HEK293T (cell line): ENCODE data around the gene MARVELD1.

Experiments used
- CTCF ChIA-PET: fragments of 350-600 bp; formaldehyde crosslinking; extraction: SDS; loops from one replicate; lab custom pipeline; 2021; ENCODE audit warnings: antibody characterized with exemption, inconsistent platforms; lab: Yijun Ruan, JAX
- POLR2A ChIA-PET: fragments of 350-600 bp; formaldehyde crosslinking; extraction: SDS; loops from one replicate; lab custom pipeline; 2020; ENCODE audit warnings: antibody characterized with exemption, inconsistent platforms; lab: Yijun Ruan, JAX
- DNase-seq: peaks from one replicate; pipeline ENCODE4 v3.0.0; 2012; ENCODE audit warnings: mixed read lengths; ENCODE audit errors: extremely low spot score
- ARNT ChIP-seq: fragments of 450-650 bp; IDR thresholded peaks from 2 replicates; pipeline ENCODE4 v1.6.1; 2017; ENCODE audit warnings: mild to moderate bottlenecking
- BHLHE40 ChIP-seq: fragments of 450-650 bp; IDR thresholded peaks from 2 replicates; pipeline ENCODE4 v1.6.1; 2016; ENCODE audit warnings: mild to moderate bottlenecking, moderate library complexity, borderline replicate concordance
- CTBP1 ChIP-seq: fragments of 450-650 bp; IDR thresholded peaks from 2 replicates; pipeline ENCODE4 v1.6.1; 2016; ENCODE audit warnings: borderline replicate concordance
- ELF4 ChIP-seq: fragments of 450-650 bp; IDR thresholded peaks from 2 replicates; pipeline ENCODE4 v1.6.1; 2017; ENCODE audit warnings: antibody characterized with exemption
- FOXA1 ChIP-seq: fragments of 450-650 bp; IDR thresholded peaks from 2 replicates; pipeline ENCODE4 v1.6.1; 2016; ENCODE audit warnings: mild to moderate bottlenecking
- FOXK2 ChIP-seq: fragments of 450-650 bp; IDR thresholded peaks from 2 replicates; pipeline ENCODE4 v1.6.1; 2016; ENCODE audit warnings: mild to moderate bottlenecking
- FOXM1 ChIP-seq: fragments of 450-650 bp; IDR thresholded peaks from 2 replicates; pipeline ENCODE4 v1.6.1; 2017; ENCODE audit warnings: mild to moderate bottlenecking, borderline replicate concordance
- HDGF ChIP-seq: fragments of 450-650 bp; IDR thresholded peaks from 2 replicates; pipeline ENCODE4 v1.6.1; 2017; ENCODE audit warnings: antibody characterized with exemption, borderline replicate concordance
- L3MBTL2 ChIP-seq: fragments of 450-650 bp; conservative IDR thresholded peaks from 2 replicates; pipeline ENCODE4 v1.6.1; 2016; ENCODE audit warnings: mild to moderate bottlenecking
- LEF1 ChIP-seq: fragments of 450-650 bp; IDR thresholded peaks from 2 replicates; pipeline ENCODE4 v1.6.1; 2017; ENCODE audit warnings: mild to moderate bottlenecking, borderline replicate concordance
- NFRKB ChIP-seq: fragments of 450-650 bp; IDR thresholded peaks from 2 replicates; pipeline ENCODE4 v1.6.1; 2016; ENCODE audit warnings: mild to moderate bottlenecking, moderate library complexity
- PKNOX1 ChIP-seq: fragments of 450-650 bp; IDR thresholded peaks from 2 replicates; pipeline ENCODE4 v1.6.1; 2016
- SP1 ChIP-seq: fragments of 450-650 bp; IDR thresholded peaks from 2 replicates; pipeline ENCODE4 v1.6.1; 2017
- SUZ12 ChIP-seq: fragments of 450-650 bp; IDR thresholded peaks from 2 replicates; pipeline ENCODE4 v1.6.1; 2016; ENCODE audit warnings: mild to moderate bottlenecking
- TARDBP ChIP-seq: fragments of 450-650 bp; IDR thresholded peaks from 2 replicates; pipeline ENCODE4 v1.6.1; 2016
- ZNF384 ChIP-seq: fragments of 450-650 bp; IDR thresholded peaks from 2 replicates; pipeline ENCODE4 v1.6.1; 2016

MARVELD1 gene

DNA sequence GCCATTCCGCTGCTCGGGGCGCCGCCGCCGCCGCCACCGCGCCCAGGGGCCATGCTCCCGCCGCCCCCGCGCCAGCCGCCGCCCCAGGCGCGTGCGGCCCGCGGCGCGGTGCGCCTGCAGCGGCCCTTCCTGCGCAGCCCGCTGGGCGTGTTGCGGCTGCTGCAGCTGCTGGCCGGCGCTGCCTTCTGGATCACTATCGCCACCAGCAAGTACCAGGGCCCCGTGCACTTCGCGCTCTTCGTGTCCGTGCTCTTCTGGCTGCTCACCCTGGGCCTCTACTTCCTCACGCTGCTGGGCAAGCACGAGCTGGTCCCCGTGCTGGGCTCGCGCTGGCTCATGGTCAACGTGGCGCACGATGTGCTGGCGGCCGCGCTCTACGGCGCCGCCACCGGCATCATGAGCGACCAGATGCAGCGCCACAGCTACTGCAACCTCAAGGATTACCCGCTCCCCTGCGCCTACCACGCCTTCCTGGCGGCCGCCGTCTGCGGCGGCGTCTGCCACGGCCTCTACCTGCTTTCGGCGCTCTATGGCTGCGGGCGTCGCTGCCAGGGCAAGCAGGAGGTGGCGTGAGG lies 383 bp downstream of the MARVELD1 start:
- ChIA-PET CTCF (interaction anchor here (0.6 to 2.1 kb wide), 6 partner anchors 9 to 358 kb away, joined by 3 to 13 read pairs (median 4); no protein-coding TSS in a partner anchor), POLR2A (interaction anchor here (0.7 to 4.2 kb wide), 15 partner anchors 9 to 139 kb away, joined by 3 to 63 read pairs (median 5); partner anchors contain the start of genes AVPI1, PI4K2A and ZFYVE27)
- TF ChIP-seq SUZ12 (no peak), SP1 (no peak), BHLHE40 (no peak), ELF4 (no peak), CTBP1 (no peak), PKNOX1 (no peak), NFRKB (no peak), LEF1 (no peak), L3MBTL2 (peak; percentile 94), ARNT (0 out of 2 replicates have a peak, but pooled peaks have one; percentile 14), FOXK2 (no peak), ZNF384 (no peak), TARDBP (no peak), FOXA1 (no peak), FOXM1 (peak; percentile 8; the same call in 1 of the 2 replicates), HDGF (no peak)
- DNase-seq = peak; percentile 78

- TF ChIP-seq L3MBTL2 (no peak), LEF1 (no peak), NFRKB (no peak), CTBP1 (no peak), HDGF (no peak), ARNT (no peak), PKNOX1 (no peak), SP1 (no peak), TARDBP (no peak), BHLHE40 (no peak), FOXM1 (no peak)
- DNase-seq = peak; percentile 69
- ChIA-PET CTCF (interaction anchor here (0.6 to 2.1 kb wide), 4 partner anchors 9 to 359 kb away, joined by 3 to 13 read pairs (median 4); no protein-coding TSS in a partner anchor), POLR2A (interaction anchor here (0.7 to 4.2 kb wide), 14 partner anchors 10 to 138 kb away, joined by 3 to 63 read pairs (median 6); partner anchors contain the start of genes AVPI1, PI4K2A and ZFYVE27)
Measured at GRCh38 chr10:97714401-97715258, 1.1 kb downstream of the MARVELD1 start.

DNA sequence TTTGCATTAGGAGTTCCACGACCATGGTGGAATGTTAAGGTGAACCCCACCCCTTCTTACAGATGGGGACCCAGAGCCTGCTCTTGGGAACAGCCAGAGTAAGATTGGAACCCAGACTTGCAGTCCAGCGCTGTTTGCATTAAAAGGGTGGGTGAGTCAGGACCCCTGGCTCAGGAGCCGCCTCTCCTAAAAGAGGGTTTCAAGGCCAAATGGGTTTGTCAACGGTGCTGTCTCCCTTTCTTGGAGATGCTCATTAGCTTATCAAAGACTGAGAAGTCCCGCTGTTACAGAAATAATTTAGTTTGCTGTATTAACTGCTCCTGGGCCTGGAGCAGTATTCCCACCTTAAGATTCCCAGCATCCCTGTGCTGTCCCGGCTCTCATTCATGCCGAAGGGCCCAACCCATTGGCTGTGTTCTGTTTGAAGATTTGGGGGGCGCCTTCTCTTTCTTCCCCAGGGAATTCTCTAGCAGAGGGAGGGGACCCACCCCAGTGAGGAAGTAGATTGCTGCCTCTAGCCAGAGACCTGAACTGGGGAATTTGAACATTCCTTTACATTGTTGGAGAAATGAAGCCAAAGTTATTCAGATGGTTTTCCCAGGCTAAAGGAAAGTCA lies 1.8 kb downstream of the MARVELD1 start:
- CTCF ChIA-PET = interaction anchor here (2.1 kb wide), 1 partner anchor 13 kb away, joined by 13 read pairs; no protein-coding TSS in a partner anchor
- POLR2A ChIA-PET = interaction anchor here (0.9 to 4.2 kb wide), 7 partner anchors 10 to 31 kb away, joined by 3 to 63 read pairs (median 16); partner anchors contain the start of genes AVPI1 and ZFYVE27
- DNase-seq = no peak
- TF ChIP-seq LEF1 (no peak), BHLHE40 (no peak), ZNF384 (no peak), L3MBTL2 (no peak), FOXA1 (no peak), PKNOX1 (no peak), ELF4 (no peak), FOXM1 (no peak), CTBP1 (no peak), SP1 (no peak)

GRCh38 chr10:97717627-97718026 lies 4.1 kb downstream of the MARVELD1 start:
- ChIA-PET POLR2A (interaction anchor here (0.8 to 1.9 kb wide), 3 partner anchors 14 to 31 kb away, joined by 3 to 6 read pairs (median 3); partner anchors contain the start of genes AVPI1 and ZFYVE27), CTCF (interaction anchor here (0.7 to 2.1 kb wide), 2 partner anchors 8 to 16 kb away, joined by 4 to 9 read pairs; no protein-coding TSS in a partner anchor)

DNA sequence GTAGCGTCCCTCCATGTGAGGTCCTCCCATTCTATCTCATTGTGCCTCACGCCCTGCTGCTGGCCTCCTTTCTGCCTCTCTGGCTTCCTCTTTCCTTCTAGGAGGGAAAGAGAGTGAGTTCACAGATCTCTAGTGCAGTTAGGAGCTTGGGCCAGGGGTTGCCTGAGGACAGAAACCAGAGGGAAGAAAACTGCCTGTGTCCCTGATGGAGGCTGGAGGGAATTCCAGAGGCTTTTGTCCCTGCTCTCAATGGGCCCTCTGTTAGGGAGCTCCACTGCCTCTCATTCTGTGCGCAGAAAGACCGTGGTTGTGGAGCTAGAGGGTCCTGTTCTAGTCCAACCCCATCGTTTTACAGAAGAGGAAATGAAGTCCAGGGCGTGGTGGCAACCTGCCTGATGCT lies 4.6 kb downstream of the MARVELD1 start:
- DNase-seq = no peak
- POLR2A ChIA-PET = interaction anchor here (1.5 to 1.9 kb wide), 3 partner anchors 13 to 31 kb away, joined by 3 to 6 read pairs (median 4); partner anchors contain the start of genes AVPI1 and ZFYVE27
- TF ChIP-seq FOXA1 (no peak), HDGF (no peak), FOXM1 (no peak), ZNF384 (no peak), TARDBP (no peak), ELF4 (no peak)
- CTCF ChIA-PET = interaction anchor here (0.7 to 2.1 kb wide), 2 partner anchors 9 to 16 kb away, joined by 4 to 9 read pairs; no protein-coding TSS in a partner anchor

More at GRCh38 chr10:97717627-97718026, 4.1 kb downstream of the MARVELD1 start:
- no peak for TF ChIP-seq SUZ12
- no peak for TF ChIP-seq L3MBTL2
- TF ChIP-seq SP1 = no peak
- no peak for DNase-seq
